VCaP (cell line): ENCODE results near the gene INO80E.
A peak's percentile ranks its signal among the peaks of the same experiment; 100 is the strongest.
"Not testable (repeated sequence)": the region's sequence is repeated elsewhere in the genome, so short reads cannot be mapped to it uniquely, and the experiment has no call there.

ENCODE experiments used
- H3K27ac ChIP-seq: fragments of 450-650 bp; 2 replicates; pipeline ENCODE4 v1.5.1; 2017
- CTCF ChIP-seq: fragments of 450-650 bp; conservative IDR thresholded peaks from 2 replicates; pipeline ENCODE4 v1.5.1; 2017; ENCODE audit warnings: mild to moderate bottlenecking, moderate library complexity

The INO80E gene

GRCh38 chr16:29995911-29996765, at the start of gene INO80E:
Gene INO80E, plus strand, starts transcription at chr16:29996241. Its CDS starts 70 bp downstream, at chr16:29996311.
- TF ChIP-seq CTCF = no peak

GRCh38 chr16:29947897-29948296, 48.1 kb upstream of the INO80E start:
- TF ChIP-seq CTCF = no peak
- H3K27ac ChIP-seq = no peak overlapping the region

More at GRCh38 chr16:29995911-29996765, at the start of gene INO80E:
- H3K27ac ChIP-seq = peak within 1 kb of the TSS; percentile 90

GRCh38 chr16:29950806-29951461, 45.1 kb upstream of the INO80E start:
- TF ChIP-seq CTCF = no peak
- no peak overlapping the region for H3K27ac ChIP-seq

- no peak for TF ChIP-seq CTCF
- H3K27ac ChIP-seq = no peak overlapping the region
Measured at GRCh38 chr16:29951625-29952365, 44.2 kb upstream of the INO80E start.

GRCh38 chr16:29958756-29959155, 37.3 kb upstream of the INO80E start:
- no peak for TF ChIP-seq CTCF
- no peak overlapping the region for H3K27ac ChIP-seq

GRCh38 chr16:29959293-29959692, 36.7 kb upstream of the INO80E start:
- no peak overlapping the region for H3K27ac ChIP-seq
- TF ChIP-seq CTCF = no peak

- H3K27ac ChIP-seq = not testable (repeated sequence)
Measured at GRCh38 chr16:29959821-29960220, 36.2 kb upstream of the INO80E start.
